Panc1 (cell line): ENCODE results near the gene MTFR1L.

ENCODE experiments used
- POLR2AphosphoS5 ChIP-seq: IDR thresholded peaks from 2 replicates; pipeline ENCODE4 v1.6.1; 2012; ENCODE audit warnings: mild to moderate bottlenecking, low read depth, low read length, moderate library complexity
- TF ChIP-seq, protein P1 (sequence below): fragments of 450-650 bp; IDR thresholded peaks from 2 replicates; pipeline ENCODE4 v1.5.1; 2017; ENCODE audit warnings: mild to moderate bottlenecking

DNA sequence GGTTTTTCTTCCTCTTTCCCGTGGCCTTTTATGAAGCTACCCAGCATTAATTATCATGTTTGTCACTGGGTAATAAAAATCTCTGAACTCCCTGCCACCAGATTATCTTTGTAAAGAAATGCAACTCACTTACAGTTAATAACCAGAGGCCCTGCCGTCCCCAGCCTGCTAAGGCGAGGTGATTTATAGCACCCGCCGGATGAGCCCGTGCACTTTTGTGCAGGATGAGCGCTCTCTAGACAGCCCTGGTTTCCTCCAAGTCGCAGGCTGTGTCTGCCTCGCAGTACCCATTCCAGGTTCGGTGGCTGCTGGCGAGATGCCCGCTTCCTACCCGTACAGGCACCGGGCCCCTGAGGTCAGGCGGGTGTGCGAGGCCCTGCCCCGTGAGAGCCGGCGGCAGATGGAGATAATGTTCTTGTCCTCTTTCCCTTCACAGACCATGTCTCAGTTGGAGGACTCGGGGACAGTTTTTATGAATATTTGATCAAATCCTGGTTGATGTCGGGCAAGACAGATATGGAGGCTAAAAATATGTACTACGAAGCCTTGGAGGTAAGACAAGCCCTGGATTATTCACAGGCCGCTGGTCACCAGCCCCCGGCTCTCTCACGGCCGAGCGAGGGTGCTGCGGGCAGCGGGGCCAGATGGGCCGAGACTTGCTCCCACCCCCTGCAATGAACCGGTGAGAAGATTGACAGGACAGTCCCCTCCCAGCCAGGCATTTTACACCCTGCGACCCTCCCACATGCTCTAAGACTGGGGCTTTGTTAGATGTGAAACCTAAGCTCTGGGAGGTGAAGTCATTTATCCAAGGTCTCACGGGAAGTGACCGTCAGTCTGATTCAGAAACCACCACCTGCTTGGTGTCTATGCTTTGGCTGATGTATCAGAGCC is 48.3 kb upstream of the MTFR1L start:
- TF ChIP-seq, protein P1, sequence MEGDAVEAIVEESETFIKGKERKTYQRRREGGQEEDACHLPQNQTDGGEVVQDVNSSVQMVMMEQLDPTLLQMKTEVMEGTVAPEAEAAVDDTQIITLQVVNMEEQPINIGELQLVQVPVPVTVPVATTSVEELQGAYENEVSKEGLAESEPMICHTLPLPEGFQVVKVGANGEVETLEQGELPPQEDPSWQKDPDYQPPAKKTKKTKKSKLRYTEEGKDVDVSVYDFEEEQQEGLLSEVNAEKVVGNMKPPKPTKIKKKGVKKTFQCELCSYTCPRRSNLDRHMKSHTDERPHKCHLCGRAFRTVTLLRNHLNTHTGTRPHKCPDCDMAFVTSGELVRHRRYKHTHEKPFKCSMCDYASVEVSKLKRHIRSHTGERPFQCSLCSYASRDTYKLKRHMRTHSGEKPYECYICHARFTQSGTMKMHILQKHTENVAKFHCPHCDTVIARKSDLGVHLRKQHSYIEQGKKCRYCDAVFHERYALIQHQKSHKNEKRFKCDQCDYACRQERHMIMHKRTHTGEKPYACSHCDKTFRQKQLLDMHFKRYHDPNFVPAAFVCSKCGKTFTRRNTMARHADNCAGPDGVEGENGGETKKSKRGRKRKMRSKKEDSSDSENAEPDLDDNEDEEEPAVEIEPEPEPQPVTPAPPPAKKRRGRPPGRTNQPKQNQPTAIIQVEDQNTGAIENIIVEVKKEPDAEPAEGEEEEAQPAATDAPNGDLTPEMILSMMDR, result no peak
- no peak for TF ChIP-seq POLR2AphosphoS5
